AG04449 (cell line): ENCODE measurements around the gene RNF227.

Experiments
- CTCF ChIA-PET: fragments of 350-600 bp; formaldehyde crosslinking; extraction: SDS; loops from one replicate; lab custom pipeline; 2021; ENCODE audit warnings: antibody characterized with exemption; lab: Yijun Ruan, JAX
- POLR2A ChIA-PET: fragments of 400-600, 350-600 bp; formaldehyde crosslinking; extraction: SDS; loops from one replicate; lab custom pipeline; 2020; ENCODE audit warnings: antibody characterized with exemption, inconsistent platforms; lab: Yijun Ruan, JAX
- DNase-seq: peaks from one replicate; pipeline ENCODE4 v3.0.0-alpha.2; 2010; ENCODE audit warnings: low read depth, low spot score
- H3K4me3 ChIP-seq: 2 replicates; pipeline ENCODE4 v1.5.1; 2011; ENCODE audit warnings: low read depth, mild to moderate bottlenecking, control low read depth, low read length
- TF ChIP-seq, protein P1 (sequence below): IDR thresholded peaks from one replicate; pipeline ENCODE4 v1.5.1; 2011; ENCODE audit warnings: mild to moderate bottlenecking, moderate library complexity, low read length, control low read depth, inconsistent platforms; ENCODE audit not compliant: insufficient read depth; ENCODE audit errors: missing control alignments

RNF227 gene

DNA sequence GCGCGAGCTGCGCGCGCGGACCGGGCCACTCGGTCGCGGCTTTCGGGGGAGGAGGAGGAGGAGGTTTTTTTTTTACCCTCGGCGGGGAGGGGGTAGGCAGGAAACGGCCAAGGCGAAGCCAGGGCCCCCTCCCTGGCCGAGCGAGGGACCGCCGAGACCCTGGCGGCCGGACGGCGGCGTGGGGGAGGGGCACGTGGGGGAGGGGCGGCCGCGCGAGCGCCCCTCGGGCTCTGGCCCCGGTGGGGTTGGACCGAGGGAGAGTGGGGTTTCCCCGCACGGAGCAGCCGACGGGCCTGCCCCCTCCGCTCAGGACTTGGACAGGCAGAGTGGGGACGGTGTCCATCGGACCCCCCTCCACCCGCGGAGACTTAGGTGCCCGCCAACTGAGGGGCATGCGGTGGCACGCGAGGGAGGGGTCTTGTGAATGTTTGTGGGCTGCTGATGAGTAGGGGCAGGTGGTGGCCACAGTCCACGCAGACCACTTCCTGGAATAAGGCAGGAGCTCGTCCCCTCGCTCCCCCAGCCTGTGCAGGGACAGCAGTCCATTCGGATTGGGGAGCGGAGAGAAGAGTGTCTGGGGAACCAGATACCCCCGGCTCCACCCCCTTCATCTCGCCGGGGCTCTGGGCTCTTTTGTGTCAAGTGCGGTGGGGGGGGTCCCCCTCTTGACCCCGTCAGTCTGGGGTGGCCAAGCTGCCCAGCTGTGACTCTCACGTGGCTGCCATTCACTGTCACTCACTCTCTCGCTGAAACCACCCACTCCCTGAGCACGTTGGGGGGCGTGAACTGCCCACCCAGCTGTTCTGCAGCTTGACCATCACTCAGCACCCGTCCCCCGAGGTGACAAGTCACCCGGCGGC lies 30.5 kb downstream of the RNF227 start:
- TF ChIP-seq, protein P1, sequence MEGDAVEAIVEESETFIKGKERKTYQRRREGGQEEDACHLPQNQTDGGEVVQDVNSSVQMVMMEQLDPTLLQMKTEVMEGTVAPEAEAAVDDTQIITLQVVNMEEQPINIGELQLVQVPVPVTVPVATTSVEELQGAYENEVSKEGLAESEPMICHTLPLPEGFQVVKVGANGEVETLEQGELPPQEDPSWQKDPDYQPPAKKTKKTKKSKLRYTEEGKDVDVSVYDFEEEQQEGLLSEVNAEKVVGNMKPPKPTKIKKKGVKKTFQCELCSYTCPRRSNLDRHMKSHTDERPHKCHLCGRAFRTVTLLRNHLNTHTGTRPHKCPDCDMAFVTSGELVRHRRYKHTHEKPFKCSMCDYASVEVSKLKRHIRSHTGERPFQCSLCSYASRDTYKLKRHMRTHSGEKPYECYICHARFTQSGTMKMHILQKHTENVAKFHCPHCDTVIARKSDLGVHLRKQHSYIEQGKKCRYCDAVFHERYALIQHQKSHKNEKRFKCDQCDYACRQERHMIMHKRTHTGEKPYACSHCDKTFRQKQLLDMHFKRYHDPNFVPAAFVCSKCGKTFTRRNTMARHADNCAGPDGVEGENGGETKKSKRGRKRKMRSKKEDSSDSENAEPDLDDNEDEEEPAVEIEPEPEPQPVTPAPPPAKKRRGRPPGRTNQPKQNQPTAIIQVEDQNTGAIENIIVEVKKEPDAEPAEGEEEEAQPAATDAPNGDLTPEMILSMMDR, result no peak
- no peak for DNase-seq
- POLR2A ChIA-PET, result interaction anchor here (1.4 to 1.5 kb wide), 2 partner anchors 29 to 30 kb away, joined by 5 to 7 read pairs; partner anchors contain the start of genes NAA38 and RNF227
- CTCF ChIA-PET, result interaction anchor here (1.0 to 1.4 kb wide), 5 partner anchors 12 to 98 kb away, joined by 3 to 5 read pairs (median 3); no protein-coding TSS in a partner anchor
- peak overlapping the region; percentile 85 for H3K4me3 ChIP-seq

GRCh38 chr17:7884581-7885366 lies 31.3 kb downstream of the RNF227 start:
- CTCF ChIA-PET, result interaction anchor here (1.0 kb wide), 1 partner anchor 13 kb away, joined by 3 read pairs; no protein-coding TSS in a partner anchor
- DNase-seq, result no peak

GRCh38 chr17:7883781-7884386 lies 32.2 kb downstream of the RNF227 start:
- TF ChIP-seq, protein P1, result no peak
- ChIA-PET POLR2A (interaction anchor here (0.9 kb wide), 1 partner anchor 43 kb away, joined by 3 read pairs; no protein-coding TSS in a partner anchor), CTCF (interaction anchor here (1.0 to 1.8 kb wide), 4 partner anchors 12 to 175 kb away, joined by 3 to 4 read pairs (median 3); no protein-coding TSS in a partner anchor)
- DNase-seq, result no peak
- H3K4me3 ChIP-seq, result peak overlapping the region; percentile 85

More at GRCh38 chr17:7884581-7885366, 31.3 kb downstream of the RNF227 start:
- peak overlapping the region; percentile 85 for H3K4me3 ChIP-seq
- TF ChIP-seq, protein P1, result no peak
- POLR2A ChIA-PET, result interaction anchor here (0.9 to 1.5 kb wide), 2 partner anchors 31 to 44 kb away, joined by 3 to 5 read pairs; partner anchors contain the start of gene RNF227

GRCh38 chr17:7882629-7883028 lies 33.5 kb downstream of the RNF227 start:
- CTCF ChIA-PET, result interaction anchor here (0.8 to 1.8 kb wide), 10 partner anchors 12 to 176 kb away, joined by 3 to 9 read pairs (median 4); no protein-coding TSS in a partner anchor
- TF ChIP-seq, protein P1, result no peak
- no peak for DNase-seq
- H3K4me3 ChIP-seq, result no peak overlapping the region
- POLR2A ChIA-PET, result interaction anchor here (0.6 kb wide), 1 partner anchor 38 kb away, joined by 3 read pairs; no protein-coding TSS in a partner anchor

DNA sequence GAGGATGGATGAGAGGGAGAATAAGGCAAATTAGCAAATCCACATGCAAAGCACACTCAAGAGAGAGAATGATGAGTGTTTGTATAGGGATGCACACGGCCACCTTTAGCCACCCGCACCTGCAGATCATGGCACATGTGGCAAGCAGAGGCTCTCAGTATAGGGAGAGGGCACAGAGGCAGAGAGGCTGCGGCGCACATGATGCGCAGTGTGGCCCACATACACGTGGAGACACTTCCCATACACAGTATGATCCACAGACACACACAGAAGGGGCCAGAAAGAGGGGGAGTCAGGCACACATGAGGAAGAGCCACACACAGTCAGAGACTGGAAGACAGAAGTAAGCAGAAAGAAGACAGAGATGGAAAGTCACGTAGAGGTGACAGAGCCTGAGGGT lies 34.0 kb downstream of the RNF227 start:
- ChIA-PET CTCF (interaction anchor here (1.2 to 1.5 kb wide), 4 partner anchors 11 to 108 kb away, joined by 5 to 9 read pairs (median 8); no protein-coding TSS in a partner anchor), POLR2A (no interaction called here)
- TF ChIP-seq, protein P1, result no peak
- no peak overlapping the region for H3K4me3 ChIP-seq
- no peak for DNase-seq
